ENCODE measurements around the gene TLE2.

Gene TLE2

DNA sequence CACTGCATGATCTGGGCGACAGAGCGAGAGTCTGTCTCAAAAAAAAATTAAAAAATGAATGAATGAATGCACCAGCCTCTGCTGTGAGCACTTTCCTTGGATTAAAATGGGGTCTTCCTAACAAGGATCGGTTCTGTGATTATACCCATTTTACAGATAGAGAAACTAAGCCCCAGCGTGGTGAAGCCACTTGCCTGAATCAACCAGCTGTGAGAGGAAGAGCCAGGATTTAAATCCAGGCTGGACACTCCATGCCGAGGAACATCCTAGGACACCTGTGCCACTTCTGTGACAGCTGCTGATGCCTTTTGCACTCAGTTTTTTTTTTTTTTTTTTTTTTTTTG is 19.1 kb upstream of the TLE2 start:
- no peak for TF ChIP-seq CTCF (IDR thresholded peaks at IDR 0.05; ENCODE audit: control insufficient read depth, extremely low read depth, insufficient read depth)
- no peak overlapping the region for H3K4me3 ChIP-seq (ENCODE audit: low read depth, low read length)
- DNase-seq (ENCODE audit: low read depth): no peak

GRCh38 chr19:3047496-3048189 is 18.6 kb upstream of the TLE2 start:
- no peak overlapping the region for H3K4me3 ChIP-seq (ENCODE audit: low read depth, low read length)
- no peak for DNase-seq (ENCODE audit: low read depth)
- TF ChIP-seq CTCF (IDR thresholded peaks at IDR 0.05; ENCODE audit: control insufficient read depth, extremely low read depth, insufficient read depth): no peak

GRCh38 chr19:3046698-3047495 is 17.8 kb upstream of the TLE2 start:
- TF ChIP-seq CTCF (IDR thresholded peaks at IDR 0.05; ENCODE audit: control insufficient read depth, extremely low read depth, insufficient read depth): no peak
- H3K4me3 ChIP-seq (ENCODE audit: low read depth, low read length): no peak overlapping the region
- no peak for DNase-seq (ENCODE audit: low read depth)

DNA sequence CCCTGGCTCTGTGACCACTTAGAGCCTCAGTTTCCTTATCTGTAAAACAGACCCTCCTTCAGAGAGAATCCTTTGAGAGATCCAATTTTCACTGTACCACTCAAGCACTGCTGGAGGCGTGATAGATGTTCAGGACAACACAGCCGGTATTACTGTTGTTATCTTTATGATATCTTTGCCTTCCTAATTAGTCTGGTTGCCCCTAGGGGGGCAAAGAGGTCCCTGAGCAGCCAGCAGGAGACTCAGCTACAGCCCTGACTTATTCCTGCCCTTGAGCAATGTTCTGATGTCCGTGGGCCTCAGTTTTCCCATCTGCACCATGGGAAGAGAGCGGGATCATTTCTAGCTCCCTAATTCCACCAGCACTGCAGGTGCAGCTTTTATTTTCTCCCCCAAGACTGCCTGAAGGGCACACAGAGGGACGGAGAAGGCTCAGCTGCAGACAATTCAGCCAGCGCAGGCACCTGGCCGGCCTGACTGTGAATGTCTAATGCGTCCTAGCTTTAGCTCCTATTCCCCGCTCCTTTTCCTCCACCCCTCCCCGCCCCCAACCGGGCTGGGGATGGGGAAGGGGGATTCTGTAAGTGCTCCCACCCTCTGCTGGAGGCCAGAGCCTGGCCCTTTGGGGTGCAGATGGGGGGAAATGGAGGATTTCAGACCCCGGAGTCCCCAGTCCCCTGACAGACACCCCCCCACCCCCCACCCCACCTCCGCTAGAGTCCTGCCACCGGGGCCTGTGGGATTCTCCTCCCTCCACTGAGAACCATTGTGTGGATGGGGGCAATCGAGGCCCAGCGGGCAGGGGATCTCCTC is 17.0 kb upstream of the TLE2 start:
- H3K4me3 ChIP-seq (ENCODE audit: low read depth, low read length): no peak overlapping the region
- DNase-seq (ENCODE audit: low read depth): no peak
- TF ChIP-seq CTCF (IDR thresholded peaks at IDR 0.05; ENCODE audit: control insufficient read depth, extremely low read depth, insufficient read depth): no peak

DNA sequence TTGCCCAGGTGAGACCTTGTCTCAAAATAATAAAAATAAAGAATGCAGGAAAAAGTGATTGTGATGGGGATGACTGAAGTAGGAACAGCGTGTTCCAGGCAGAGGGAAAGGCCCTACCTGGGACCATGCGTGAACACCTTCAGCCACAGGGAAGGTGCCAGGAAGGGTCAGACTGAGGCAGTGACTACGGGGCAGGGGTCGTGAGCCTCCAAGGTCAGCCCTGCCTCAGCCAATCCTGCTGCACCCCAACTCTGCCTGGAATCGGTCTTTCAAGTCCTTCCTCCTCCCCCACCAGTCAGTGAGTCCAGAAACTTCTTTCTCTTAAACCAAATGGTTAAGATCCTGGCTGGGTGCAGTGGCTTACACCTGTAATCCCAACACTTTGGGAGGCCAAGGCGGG is 16.1 kb upstream of the TLE2 start:
- H3K4me3 ChIP-seq (ENCODE audit: low read depth, low read length): no peak overlapping the region
- DNase-seq (ENCODE audit: low read depth): no peak
- TF ChIP-seq CTCF (IDR thresholded peaks at IDR 0.05; ENCODE audit: control insufficient read depth, extremely low read depth, insufficient read depth): no peak

GRCh38 chr19:3042621-3043267 is 13.7 kb upstream of the TLE2 start:
- no peak for TF ChIP-seq CTCF (IDR thresholded peaks at IDR 0.05; ENCODE audit: control insufficient read depth, extremely low read depth, insufficient read depth)
- no peak for DNase-seq (ENCODE audit: low read depth)
- no peak overlapping the region for H3K4me3 ChIP-seq (ENCODE audit: low read depth, low read length)
